ENCODE data around the gene HGFAC. TPM values are rescaled to one million over a fixed set of nuclear protein-coding genes. Genes with fewer than 3 reads are reported as not detected.

The HGFAC gene
- total RNA-seq, 3 donors from 2014 or later (not counting 1 experiment from before 2014, with no cell fraction given): 0.43 to 0.54 TPM; not detected in 1

- H3K9me3 Mint-ChIP-seq: no peaks in the 10 kb centered on the region
- no peaks in the 10 kb centered on the region for H3K4me1 Mint-ChIP-seq
- WGBS (ENCODE audit: insufficient coverage): 94% methylated on average over 17 of the region's 17 CpGs
Measured at GRCh38 chr4:3416821-3417221, 24.9 kb upstream of the HGFAC start.

GRCh38 chr4:3417448-3417847 lies 24.3 kb upstream of the HGFAC start:
- WGBS (ENCODE audit: insufficient coverage): 92% methylated on average over 20 of the region's 21 CpGs
- Histone ChIP-seq H3K4me1 (ENCODE audit: control insufficient read depth, insufficient read depth, low read length) (no peaks in the 10 kb centered on the region), H3K27me3 (ENCODE audit: control insufficient read depth, insufficient read depth, low read length) (no peaks in the 10 kb centered on the region), H3K36me3 (ENCODE audit: control insufficient read depth, insufficient read depth, low read length) (no peaks in the 10 kb centered on the region), H3K9me3 (ENCODE audit: control insufficient read depth, insufficient read depth, low read length) (no peaks in the 10 kb centered on the region), H3K27ac (ENCODE audit: low read length) (no peak overlapping the region), H3K4me3 (ENCODE audit: low read length) (no peak overlapping the region)
- H3K27me3 Mint-ChIP-seq (ENCODE audit: low read depth in 2 of 2): no peaks in the 10 kb centered on the region
- H3K27ac Mint-ChIP-seq: no peak overlapping the region
- no peak for TF ChIP-seq CTCF (IDR thresholded peaks at IDR 0.05)
- no peak overlapping the region for H3K4me3 Mint-ChIP-seq
- ATAC-seq: no peak
- no peak for DNase-seq
- no peaks in the 10 kb centered on the region for H3K9me3 Mint-ChIP-seq
- no peaks in the 10 kb centered on the region for H3K4me1 Mint-ChIP-seq
- no peaks in the 10 kb centered on the region for H3K36me3 Mint-ChIP-seq
- intact Hi-C loops (cut with micrococcal nuclease): no loop called here

More at GRCh38 chr4:3416821-3417221, 24.9 kb upstream of the HGFAC start:
- no peak overlapping the region for H3K27ac ChIP-seq (ENCODE audit: low read length)
- H3K4me3 ChIP-seq (ENCODE audit: low read length): no peak overlapping the region
- H3K27me3 ChIP-seq (ENCODE audit: control insufficient read depth, insufficient read depth, low read length): no peaks in the 10 kb centered on the region
- no peaks in the 10 kb centered on the region for H3K9me3 ChIP-seq (ENCODE audit: control insufficient read depth, insufficient read depth, low read length)
- DNase-seq (no peak), ATAC-seq (no peak)
- no peak for TF ChIP-seq CTCF (IDR thresholded peaks at IDR 0.05)
- Mint-ChIP-seq H3K36me3 (no peaks in the 10 kb centered on the region), H3K4me3 (no peak overlapping the region), H3K27me3 (ENCODE audit: low read depth in 2 of 2) (no peaks in the 10 kb centered on the region), H3K27ac (no peak overlapping the region)
- intact Hi-C loops (cut with micrococcal nuclease): no loop called here
- no peaks in the 10 kb centered on the region for H3K36me3 ChIP-seq (ENCODE audit: control insufficient read depth, insufficient read depth, low read length)
- H3K4me1 ChIP-seq (ENCODE audit: control insufficient read depth, insufficient read depth, low read length): no peaks in the 10 kb centered on the region

GRCh38 chr4:3418029-3418762 lies 23.6 kb upstream of the HGFAC start:
- Mint-ChIP-seq H3K9me3 (no peaks in the 10 kb centered on the region), H3K36me3 (no peaks in the 10 kb centered on the region), H3K27ac (no peak overlapping the region), H3K27me3 (ENCODE audit: low read depth in 2 of 2) (no peaks in the 10 kb centered on the region), H3K4me3 (no peak overlapping the region), H3K4me1 (no peaks in the 10 kb centered on the region)
- no peak overlapping the region for H3K4me3 ChIP-seq (ENCODE audit: low read length)
- DNase-seq: no peak
- no peak overlapping the region for H3K27ac ChIP-seq (ENCODE audit: low read length)
- intact Hi-C loops (cut with micrococcal nuclease): no loop called here
- WGBS (ENCODE audit: insufficient coverage): 83% methylated on average over 22 of the region's 22 CpGs
- no peak for TF ChIP-seq CTCF (IDR thresholded peaks at IDR 0.05)
- ATAC-seq: no peak
- no peaks in the 10 kb centered on the region for H3K4me1 ChIP-seq (ENCODE audit: control insufficient read depth, insufficient read depth, low read length)
- no peaks in the 10 kb centered on the region for H3K27me3 ChIP-seq (ENCODE audit: control insufficient read depth, insufficient read depth, low read length)
- no peaks in the 10 kb centered on the region for H3K36me3 ChIP-seq (ENCODE audit: control insufficient read depth, insufficient read depth, low read length)
- no peaks in the 10 kb centered on the region for H3K9me3 ChIP-seq (ENCODE audit: control insufficient read depth, insufficient read depth, low read length)

Measured in natural killer cell (primary cell).